ENCODE data around the gene SLC25A13.

- TF ChIP-seq ZFP3 (CRISPR knock-in tag; IDR thresholded peaks at IDR 0.05) (no peak), RARB (CRISPR knock-in tag; IDR thresholded peaks at IDR 0.05) (no peak), PATZ1 (CRISPR knock-in tag; IDR thresholded peaks at IDR 0.05; ENCODE audit: borderline replicate concordance) (no peak), ZFP30 (CRISPR knock-in tag; IDR thresholded peaks at IDR 0.05) (no peak), ISL1 (CRISPR knock-in tag; IDR thresholded peaks at IDR 0.05) (no peak), CREB5 (CRISPR knock-in tag; IDR thresholded peaks at IDR 0.05; ENCODE audit: low read depth) (no peak), OSR1 (CRISPR knock-in tag; IDR thresholded peaks at IDR 0.05) (no peak), TCF4 (CRISPR knock-in tag; IDR thresholded peaks at IDR 0.05; ENCODE audit: borderline replicate concordance) (no peak), PPARA (CRISPR knock-in tag; IDR thresholded peaks at IDR 0.05; ENCODE audit: borderline replicate concordance) (no peak), ZNF8 (CRISPR knock-in tag; IDR thresholded peaks at IDR 0.05) (no peak), ZC3H10 (CRISPR knock-in tag; IDR thresholded peaks at IDR 0.05) (no peak), ARNTL (CRISPR knock-in tag; IDR thresholded peaks at IDR 0.05; ENCODE audit: borderline replicate concordance, low read depth) (no peak)
Observed at GRCh38 chr7:96118449-96119001, 203.4 kb downstream of the SLC25A13 start.

Measured in SK-N-SH treated with all-trans-retinoic acid at 6 μM for 48 hours (cell line).